ENCODE data around the gene SNAPC4. TPM values are rescaled to one million over a fixed set of nuclear protein-coding genes. Genes with fewer than 3 reads are reported as not detected.
A peak's percentile ranks its signal among the peaks of the same experiment; 100 is the strongest.

Gene SNAPC4
- total and polyA plus RNA-seq, 11 donors = 3.1 to 7.8 (median 4.3) TPM

- intact Hi-C loops (cut with DNase I) = loop anchor here in 6 of 10 donors (2.0 to 10.0 kb wide), 5 partner anchors 36 to 89 kb away; partner anchors contain the start of gene INPP5E (in 1 of the 6)
- H3K36me3 ChIP-seq = peaks cover 0 to 62% (median 48%) of the 10 kb centered on the region in 9 donors
- no peaks in the 10 kb centered on the region for H3K27me3 ChIP-seq
- no peak for ATAC-seq
- no peaks in the 10 kb centered on the region for H3K9me3 ChIP-seq
- TF ChIP-seq POLR2A (IDR thresholded peaks at IDR 0.05) (no peak), CTCF (IDR thresholded peaks at IDR 0.05) (no peak)
- H3K4me1 ChIP-seq = peaks cover 0 to 38% (median 17%) of the 10 kb centered on the region in 12 donors
- DNase-seq = no peak
- no peak overlapping the region for H3K27ac ChIP-seq
- H3K4me3 ChIP-seq = no peak overlapping the region
- WGBS, 4 donors = 88 to 94% (median 90%) methylated on average over 16 to 18 of the region's 18 CpGs
These were observed 1.4 kb upstream of the SNAPC4 start for GRCh38 chr9:136401173-136401922.

GRCh38 chr9:136399176-136400037, 563 bp downstream of the SNAPC4 start:
- peaks cover 0 to 29% (median 17%) of the 10 kb centered on the region in 12 donors for H3K4me1 ChIP-seq
- WGBS, 4 donors = 1 to 5% (median 1%) methylated on average over 23 to 67 of the region's 67 CpGs
- H3K9me3 ChIP-seq = no peaks in the 10 kb centered on the region
- intact Hi-C loops (cut with DNase I) = loop anchor here in 8 of 10 donors (1.0 to 10.0 kb wide), 8 partner anchors 35 to 87 kb away; partner anchors contain the start of gene INPP5E (in 1 of the 8)
- ATAC-seq = peak in 2 of 4 donors; percentile 3 to 12
- DNase-seq = no peak
- H3K36me3 ChIP-seq = peaks cover 0 to 62% (median 48%) of the 10 kb centered on the region in 9 donors
- H3K27ac ChIP-seq = peak overlapping the region in 8 of 12 donors; percentile 33 to 75 (median 67)
- TF ChIP-seq POLR2A (IDR thresholded peaks at IDR 0.05) (no peak), CTCF (IDR thresholded peaks at IDR 0.05) (no peak)
- no peaks in the 10 kb centered on the region for H3K27me3 ChIP-seq
- peak overlapping the region; percentile 80 to 100 (median 94) for H3K4me3 ChIP-seq

- intact Hi-C loops (cut with DNase I) = loop anchor here in 2 of 10 donors (2.0 to 5.0 kb wide), 2 partner anchors 57 to 86 kb away; no protein-coding TSS in a partner anchor
- 92 to 95% (median 93%) methylated on average over 11 to 12 of the region's 12 CpGs for WGBS, 4 donors
- Histone ChIP-seq H3K36me3 (peaks cover 0 to 62% (median 48%) of the 10 kb centered on the region in 9 donors), H3K4me1 (peaks cover 0 to 26% (median 17%) of the 10 kb centered on the region in 12 donors), H3K4me3 (peak overlapping the region in 2 of 12 donors; percentile 2 to 94), H3K27ac (no peak overlapping the region), H3K9me3 (no peaks in the 10 kb centered on the region), H3K27me3 (no peaks in the 10 kb centered on the region)
- ATAC-seq = no peak
- no peak for TF ChIP-seq CTCF (IDR thresholded peaks at IDR 0.05)
- no peak for TF ChIP-seq POLR2A (IDR thresholded peaks at IDR 0.05)
- no peak for DNase-seq
These were observed 1.7 kb downstream of the SNAPC4 start for GRCh38 chr9:136398286-136398685.

All from heart left ventricle (tissue), 16 donors.